Epithelial cell of esophagus (primary cell): ENCODE results near the gene LRMDA.

Source experiments
- DNase-seq: peaks from one replicate; pipeline ENCODE4 v3.0.0; 2010; ENCODE audit warnings: low read depth
- H3K4me3 ChIP-seq: 2 replicates; pipeline ENCODE4 v1.5.1; 2011; ENCODE audit warnings: mild to moderate bottlenecking, low read length, control low read depth
- CTCF ChIP-seq: IDR thresholded peaks from 2 replicates; pipeline ENCODE4 v1.5.1; 2011; ENCODE audit warnings: low read depth, mild to moderate bottlenecking, low read length, control low read depth, inconsistent platforms; ENCODE audit not compliant: insufficient read depth; ENCODE audit errors: missing control alignments

Gene LRMDA

GRCh38 chr10:76026905-76027304, 595.5 kb downstream of the LRMDA start:
- no peak overlapping the region for H3K4me3 ChIP-seq
- peak; percentile 30 for TF ChIP-seq CTCF
- DNase-seq = peak; percentile 42

GRCh38 chr10:76029782-76030181, 598.4 kb downstream of the LRMDA start:
- no peak for TF ChIP-seq CTCF
- H3K4me3 ChIP-seq = no peak overlapping the region
- DNase-seq = no peak

GRCh38 chr10:76031099-76031498, 599.7 kb downstream of the LRMDA start:
- no peak for DNase-seq
- H3K4me3 ChIP-seq = no peak overlapping the region
- no peak for TF ChIP-seq CTCF

GRCh38 chr10:76031769-76032699, 600.6 kb downstream of the LRMDA start:
- no peak for TF ChIP-seq CTCF
- no peak for DNase-seq
- H3K4me3 ChIP-seq = no peak overlapping the region

- TF ChIP-seq CTCF = no peak
- no peak overlapping the region for H3K4me3 ChIP-seq
- DNase-seq = no peak
These were observed 601.2 kb downstream of the LRMDA start for GRCh38 chr10:76032700-76033039.

- H3K4me3 ChIP-seq = no peak overlapping the region
- peak; percentile 30 for DNase-seq
- peak; percentile 26 for TF ChIP-seq CTCF
These were observed 602.2 kb downstream of the LRMDA start for GRCh38 chr10:76033457-76034196.
